A172 (cell line): ENCODE results near the gene IRX4. TPM values are rescaled to one million over a fixed set of nuclear protein-coding genes. Genes with fewer than 3 reads are reported as not detected.
A peak's percentile ranks its signal among the peaks of the same experiment; 100 is the strongest.

Experiments
- DNase-seq: peaks from one replicate; pipeline ENCODE4 v3.0.0-alpha.2; 2015; ENCODE audit warnings: low spot score
- total RNA-seq: library from RNA; depleted of rRNA; stranded (reverse); fragments of >200 nt; shearing (Covaris generic); gene quantifications from 2 replicates; pipeline ENCODE4 v1.2.3, GENCODE V29; 2014

Gene IRX4
- total RNA-seq, 1 experiment from 2014 or later, result not detected

- no peak for DNase-seq
Observed at GRCh38 chr5:1891391-1891790, 8.7 kb upstream of the IRX4 start.

- DNase-seq, result no peak
Observed at GRCh38 chr5:1890296-1890695, 7.6 kb upstream of the IRX4 start.

DNA sequence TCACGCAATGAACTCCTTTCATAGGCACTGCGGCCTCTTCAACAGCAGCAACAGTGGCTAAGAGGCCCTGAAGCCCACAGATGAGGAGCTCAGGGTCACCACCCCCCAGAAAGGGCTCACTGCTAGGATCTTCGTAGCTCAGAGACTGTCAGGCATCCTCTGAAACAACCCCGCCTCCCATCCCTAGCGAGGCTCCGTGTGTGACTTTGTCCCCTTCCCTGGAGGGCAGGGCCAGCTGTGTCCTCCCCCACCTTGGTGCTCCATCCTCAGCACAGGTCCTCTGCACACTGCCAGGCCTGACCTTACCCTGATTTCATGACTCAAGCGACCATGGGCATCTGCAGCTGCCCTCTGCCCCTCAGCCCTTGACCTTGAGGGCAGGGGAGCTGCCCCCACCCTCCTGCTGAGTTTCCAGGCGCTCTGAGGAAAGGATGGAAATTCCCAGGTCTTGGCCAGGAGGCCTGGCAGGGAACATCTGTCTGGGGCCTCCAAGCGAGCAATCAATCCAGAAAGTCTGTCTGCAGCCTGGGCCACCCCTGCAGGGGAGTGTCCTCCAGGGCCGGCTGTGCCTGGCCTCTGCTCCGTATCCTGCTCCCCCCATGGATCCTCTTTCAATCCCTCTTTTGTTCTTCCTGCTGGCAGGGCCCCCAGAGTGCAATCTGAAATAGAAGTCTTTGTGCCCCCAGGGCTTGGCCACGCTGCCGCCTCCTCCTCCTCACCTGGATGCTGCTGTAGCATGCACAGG, 6.8 kb upstream of the IRX4 start:
- DNase-seq, result no peak

DNA sequence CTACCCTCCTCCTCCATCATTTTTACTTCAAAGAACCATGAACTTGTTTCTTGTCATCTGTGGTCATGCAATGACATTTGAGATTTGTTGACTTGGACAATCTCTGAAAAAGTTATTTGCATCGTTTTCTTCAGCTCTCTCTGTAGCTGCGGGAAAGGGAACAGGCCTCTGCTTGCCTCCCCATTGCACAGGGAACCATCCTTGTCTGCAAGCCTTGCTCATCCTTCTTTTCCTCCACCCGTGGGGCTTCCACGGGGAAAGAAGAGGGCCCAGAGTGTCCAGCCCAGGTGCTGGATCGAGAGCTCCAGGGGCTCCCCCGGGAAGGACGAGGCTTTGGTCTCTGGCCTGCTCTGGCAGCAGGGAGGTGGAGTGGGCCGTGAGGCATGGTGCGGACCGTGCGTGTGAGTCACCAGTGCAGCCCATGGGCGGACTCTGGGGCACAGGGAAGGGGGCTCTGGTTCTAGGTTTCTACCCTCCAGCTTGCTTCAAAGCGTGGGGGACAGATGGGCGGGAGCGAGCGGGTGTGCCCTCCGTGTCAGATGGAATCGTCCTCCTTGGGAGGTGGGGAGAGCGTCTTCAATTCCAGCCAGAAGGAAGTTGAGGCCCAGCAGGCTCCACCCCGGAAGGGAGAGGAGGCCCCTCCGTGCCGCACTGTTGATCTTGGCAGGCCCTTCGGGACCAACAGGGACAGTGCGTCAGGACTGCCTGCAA, 6.0 kb upstream of the IRX4 start:
- DNase-seq, result no peak

GRCh38 chr5:1887588-1888360, 5.0 kb upstream of the IRX4 start:
- DNase-seq, result no peak

GRCh38 chr5:1886846-1887587, 4.3 kb upstream of the IRX4 start:
- no peak for DNase-seq

DNA sequence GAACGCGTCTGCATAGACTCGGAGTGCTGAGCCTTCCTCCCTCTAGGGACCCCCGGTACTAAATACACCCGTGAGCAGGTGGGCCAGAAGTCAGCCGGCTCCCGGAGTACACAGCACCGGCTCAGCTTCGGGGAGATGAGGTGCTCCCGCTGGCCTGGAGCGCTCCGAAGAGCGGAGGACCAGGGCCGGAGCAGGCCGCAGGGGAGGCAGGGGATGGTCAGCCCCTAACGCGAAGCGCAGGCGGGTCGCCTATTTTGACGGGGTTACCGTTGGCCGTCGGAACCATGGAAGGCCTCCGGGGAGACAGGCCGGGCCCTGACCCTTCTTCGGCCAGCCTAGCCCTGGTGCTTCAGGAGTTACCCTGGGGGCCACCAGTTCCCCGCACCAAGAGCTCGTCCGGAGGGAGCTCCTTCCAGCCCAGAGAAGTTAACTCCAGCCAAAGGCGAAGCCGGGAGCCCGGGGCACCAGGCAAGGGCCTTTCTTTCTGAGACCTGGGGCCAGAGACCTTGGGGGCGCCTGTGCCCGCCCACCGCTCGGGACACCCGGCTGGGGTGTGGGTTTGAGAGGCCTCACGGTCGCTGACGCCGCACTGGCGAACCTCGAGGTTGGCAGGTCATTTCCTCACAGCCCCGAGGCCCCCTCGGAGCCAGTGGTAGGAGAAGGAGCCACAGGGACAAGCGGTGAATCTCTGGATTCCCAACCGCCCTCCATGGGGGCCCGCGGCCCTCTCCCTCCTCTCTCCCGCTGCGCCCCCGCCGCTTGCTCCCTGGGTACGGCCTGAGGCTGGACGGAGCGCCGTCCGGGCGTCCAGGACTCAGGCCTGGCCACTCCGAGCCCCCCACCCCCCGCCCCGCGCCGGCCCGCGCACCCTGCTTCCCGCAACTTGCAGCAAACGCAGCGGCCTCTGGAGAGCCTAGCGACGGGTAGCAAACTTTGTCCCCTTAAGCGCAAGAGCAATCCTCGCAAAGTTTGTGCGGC, 3.4 kb upstream of the IRX4 start:
- no peak for DNase-seq

DNA sequence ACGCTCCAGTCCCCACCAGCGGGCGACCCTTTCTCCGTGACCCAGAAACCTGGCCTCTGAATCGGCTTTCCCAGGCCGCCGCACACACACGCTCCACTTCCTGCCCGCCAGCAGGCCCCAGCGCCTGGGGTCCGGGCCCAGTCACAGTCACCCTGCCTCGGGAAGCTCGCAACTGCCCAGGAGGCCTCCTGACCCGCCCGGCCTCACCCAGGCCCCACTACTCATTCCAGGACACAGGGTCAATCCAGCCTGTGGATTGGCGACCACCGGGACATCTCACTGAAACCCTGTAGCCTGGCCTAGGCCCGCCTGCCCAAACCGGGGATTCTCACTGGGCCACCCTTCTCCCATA, 2.7 kb upstream of the IRX4 start:
- DNase-seq, result no peak

DNA sequence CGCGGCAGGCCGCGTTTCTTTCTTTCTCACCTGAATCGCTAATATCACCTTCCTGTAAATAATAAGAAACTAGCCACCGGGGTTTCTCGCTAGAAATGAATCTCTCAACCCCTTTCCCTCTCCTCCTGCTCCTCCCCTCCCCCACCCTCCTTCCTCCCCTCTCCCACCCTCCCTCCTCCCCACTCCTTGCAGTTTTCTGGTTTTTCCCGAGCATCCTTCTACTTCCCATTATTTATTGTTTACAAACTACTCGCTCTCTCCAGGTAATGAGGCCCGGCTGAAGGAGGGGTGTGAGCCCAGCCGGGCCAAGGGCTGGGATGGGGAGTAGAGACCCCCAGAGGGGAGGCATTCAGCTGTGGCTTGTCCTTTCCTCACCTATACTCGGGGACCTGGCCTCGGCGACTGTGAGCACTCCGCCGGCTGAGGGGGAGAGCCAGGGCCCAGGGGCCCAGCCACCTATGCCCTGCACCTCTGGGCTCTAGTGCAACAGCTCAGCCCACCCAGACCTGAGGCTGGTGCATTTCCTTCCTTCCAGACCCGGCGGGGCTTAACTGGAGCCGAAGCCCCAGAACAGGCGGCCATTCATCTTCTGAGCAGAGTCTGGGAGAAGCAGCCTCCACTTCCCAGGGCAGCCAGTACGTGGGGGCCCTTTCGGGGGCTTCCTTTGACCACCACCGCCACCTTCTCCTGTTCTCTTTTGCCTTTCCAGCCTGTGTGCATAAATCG, 2.1 kb upstream of the IRX4 start:
- no peak for DNase-seq

GRCh38 chr5:1883925-1884677, 1.4 kb upstream of the IRX4 start:
- DNase-seq, result no peak

DNA sequence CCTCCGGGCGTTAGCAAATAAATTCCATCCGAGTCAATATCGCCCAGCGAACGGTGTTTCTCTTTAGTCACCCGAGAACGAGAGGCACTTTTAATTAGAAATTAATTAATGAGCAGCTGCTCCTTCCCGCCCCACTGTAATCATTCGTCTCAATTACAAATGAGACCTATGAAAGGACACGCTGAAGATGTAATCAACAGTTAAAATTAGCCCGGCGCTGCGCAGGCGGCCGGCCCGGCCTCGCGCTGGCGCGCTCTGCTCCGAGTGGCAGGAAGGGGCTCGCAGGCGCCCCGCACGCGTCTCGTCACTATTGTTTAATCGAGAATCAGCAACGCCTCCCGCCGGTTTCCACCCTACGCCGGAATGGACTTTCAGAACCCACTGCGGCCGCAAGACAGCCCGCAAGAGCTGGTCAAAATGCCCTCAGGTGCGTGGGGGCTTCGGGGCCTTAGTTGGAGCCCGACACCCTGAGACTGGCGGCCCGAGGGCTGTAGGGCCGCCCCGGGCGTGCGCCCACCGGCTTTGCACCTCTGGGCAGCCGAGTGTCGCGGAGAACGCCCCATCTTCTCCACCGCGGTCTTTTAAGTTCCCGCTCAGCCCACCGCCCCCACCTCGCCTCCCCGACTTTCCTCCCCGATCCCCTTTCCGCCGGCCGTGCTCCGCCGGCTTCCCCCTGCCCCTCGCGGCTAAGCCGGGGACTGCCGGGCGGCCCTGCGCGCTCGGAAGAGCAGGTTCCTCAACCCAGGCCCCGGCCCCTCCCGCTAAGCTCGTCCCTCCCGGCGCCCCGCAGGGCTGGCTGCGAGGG, 597 bp upstream of the IRX4 start:
- DNase-seq, result no peak

- no peak for DNase-seq
Observed at GRCh38 chr5:1881731-1882336, 891 bp downstream of the IRX4 start.

GRCh38 chr5:1881098-1881572, 1.6 kb downstream of the IRX4 start:
- DNase-seq, result peak; percentile 6

DNA sequence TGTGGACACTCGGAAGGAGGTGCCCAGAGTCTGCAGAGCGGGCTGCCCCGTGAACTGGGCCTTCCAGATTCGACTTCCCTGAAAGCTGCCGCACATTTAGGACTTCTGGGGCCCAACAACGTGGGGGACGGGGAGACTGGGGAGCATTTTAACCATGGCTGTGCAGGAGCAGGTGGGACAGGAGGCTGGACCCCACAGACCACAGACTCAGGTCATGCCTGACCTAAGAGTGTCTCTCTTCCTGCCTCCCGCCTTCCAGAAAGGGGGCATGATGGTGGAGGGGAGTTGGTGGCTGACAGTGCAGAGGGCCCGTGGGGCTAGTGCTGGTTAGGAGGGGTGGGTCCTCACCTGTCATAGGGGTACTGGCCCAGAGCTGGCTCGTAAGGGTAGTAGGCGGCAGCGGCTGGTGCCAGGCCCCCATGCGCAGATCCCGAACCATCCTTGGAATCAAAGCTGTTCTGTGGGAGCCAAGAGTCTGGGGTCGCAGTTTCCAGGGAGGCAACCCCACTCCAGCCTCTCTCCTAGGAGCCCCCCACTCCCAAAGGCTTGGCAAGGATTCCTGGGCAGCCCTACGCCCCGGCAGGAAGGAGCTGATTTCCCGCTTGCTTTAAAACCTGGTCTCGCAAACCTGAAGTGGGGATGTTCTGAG, 2.2 kb downstream of the IRX4 start:
- no peak for DNase-seq

DNA sequence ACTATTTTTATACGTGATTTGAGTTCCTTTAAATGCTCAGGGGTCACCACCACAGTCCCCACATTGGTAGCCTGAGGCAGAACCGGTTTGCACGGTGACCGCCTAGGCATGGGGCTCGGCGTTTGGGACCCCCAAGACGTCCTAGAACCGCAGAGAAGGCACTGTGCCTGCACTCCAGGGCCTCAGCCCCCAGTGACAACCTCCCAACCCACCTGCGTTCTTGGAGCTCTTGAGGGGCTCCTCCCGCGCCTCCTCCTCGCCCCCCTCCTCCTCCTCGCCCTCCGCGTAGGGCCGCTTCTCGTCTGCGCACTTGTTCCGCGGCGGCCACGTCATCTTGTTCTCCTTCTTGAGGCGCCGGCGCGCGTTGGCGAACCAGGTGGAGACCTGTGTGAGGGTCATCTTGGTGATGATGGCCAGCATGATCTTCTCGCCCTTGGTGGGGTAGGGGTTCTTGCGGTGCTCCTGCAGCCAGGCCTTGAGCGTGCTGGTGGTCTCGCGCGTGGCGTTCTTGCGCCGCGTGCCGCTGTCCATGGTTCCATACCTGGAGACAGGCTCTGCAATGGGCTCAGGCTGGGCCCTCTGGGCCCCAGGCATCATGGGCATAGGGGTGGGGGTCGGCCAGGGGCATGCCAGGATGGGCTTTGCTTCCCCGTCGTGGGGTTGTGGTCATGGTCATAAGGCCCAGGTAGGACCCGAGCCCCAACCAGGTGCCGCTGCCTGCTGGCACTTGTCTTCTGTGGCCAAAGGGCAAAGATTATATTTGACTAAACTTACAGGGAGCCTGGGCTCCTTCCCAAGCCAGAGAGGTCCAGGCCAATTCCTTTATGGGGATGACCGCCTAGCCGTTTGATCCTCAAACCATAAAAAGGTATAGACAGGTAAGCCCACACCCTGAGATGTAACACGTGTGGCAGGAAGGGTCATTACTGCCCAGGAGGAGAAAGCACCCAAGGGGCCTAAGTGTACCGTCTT, 3.1 kb downstream of the IRX4 start:
- DNase-seq, result no peak
